Transverse colon (tissue), 4 donors: ENCODE measurements around the gene KCTD17. TPM values are rescaled to one million over a fixed set of nuclear protein-coding genes. Genes with fewer than 3 reads are reported as not detected.

ENCODE experiments used
- DNase-seq: peaks from one replicate; pipeline ENCODE4 v3.0.0-alpha.2; 2019
- H3K27ac ChIP-seq, 4 donors: fragments of 200-600 bp; sonication (generic); 2 replicates each; pipeline ENCODE4 v1.5.1; 2016 to 2018; ENCODE audit warnings: inconsistent platforms in 4 of 4
- H3K27me3 ChIP-seq: fragments of 200-600 bp; sonication (generic); 2 replicates; pipeline ENCODE4 v1.5.1; 2017; ENCODE audit warnings: inconsistent platforms
- H3K36me3 ChIP-seq, 4 donors: fragments of 200-600 bp; sonication (generic); 2 replicates each; pipeline ENCODE4 v1.5.1; 2017 to 2019; ENCODE audit warnings: inconsistent platforms in 4 of 4
- H3K4me1 ChIP-seq, 4 donors: fragments of 200-600 bp; sonication (generic); 2 replicates each; pipeline ENCODE4 v1.5.1; 2017 to 2020; ENCODE audit warnings: inconsistent platforms in 4 of 4
- H3K4me3 ChIP-seq, 4 donors: fragments of 200-600 bp; sonication (generic); 1 replicate in 1 of 4; 2 replicates in 3 of 4; pipeline versions ENCODE4 v1.5.1 to v1.6.1; 2017 to 2019; ENCODE audit warnings: inconsistent platforms in 4 of 4
- H3K9me3 ChIP-seq, 2 donors: fragments of 200-600 bp; sonication (generic); 2 replicates each; pipeline ENCODE4 v1.5.1; 2017 to 2019; ENCODE audit warnings: inconsistent platforms in 2 of 2
- EP300 ChIP-seq: sonication (generic); formaldehyde crosslinking; IDR thresholded peaks from one replicate; pipeline ENCODE4 v1.6.1; 2017; ENCODE audit warnings: antibody characterized with exemption, low read depth
- POLR2A ChIP-seq: fragments of 450-650 bp; IDR thresholded peaks from one replicate; pipeline ENCODE4 v1.6.1; 2016; ENCODE audit warnings: antibody characterized with exemption, mild to moderate bottlenecking, moderate library complexity
- POLR2AphosphoS5 ChIP-seq, 3 donors: sonication (generic); formaldehyde crosslinking; IDR thresholded peaks; one replicate each; pipeline ENCODE4 v1.6.1; 2016; ENCODE audit warnings: antibody characterized with exemption in 3 of 3
- WGBS, 2 donors: methylation state at CpG; one replicate each; pipeline ENCODE4 v1.1.5; 2018; ENCODE audit warnings: low coverage in 1 of 2; 5-methylcytosine and 5-hydroxymethylcytosine counted together
- in situ Hi-C, 4 donors: fragments of 200-750 bp; cut with MboI; loops; one replicate each; pipeline versions ENCODE4 v1.15.0 to v1.15.1; 2017; ENCODE audit warnings: low sequenced_read_pairs in 3 of 4, low pct_ligation_motif_present in 1 of 4, low pct_unique_long_range_greater_than_20kb in 1 of 4
- intact Hi-C: fragments of 100-400 bp; cut with DNase I; formaldehyde crosslinking; loops from one replicate; pipeline ENCODE4 v1.15.1; 2023; ENCODE audit warnings: low total_unique reads
- small RNA-seq, 4 donors: library from RNA; depleted of rRNA; stranded (forward); fragments of <200 nt; gene quantifications; one replicate each; pipeline ENCODE3, GENCODE V24; 2016
- total RNA-seq, 4 donors: library from RNA; depleted of rRNA; stranded (reverse); fragments of >200 nt; gene quantifications; one replicate each; pipeline ENCODE4 v1.1.0, GENCODE V29; 2016
- TF ChIP-seq, protein P1 (sequence below), 5 experiments: fragments of 200-600 bp in 3 of 5; fragments of 450-650 bp in 2 of 5; sonication (generic) in 3 of 5; IDR thresholded peaks; 1 replicate in 2 of 5; 2 replicates in 3 of 5; pipeline ENCODE4 v1.5.1; 2016 to 2017; ENCODE audit warnings: antibody characterized with exemption in 5 of 5, inconsistent platforms in 3 of 5, mild to moderate bottlenecking in 2 of 5, moderate library complexity in 1 of 5

Gene KCTD17
- total RNA-seq, 4 donors from 2014 or later: 11.2 to 61.3 (median 35.1) TPM

GRCh38 chr22:37112084-37112728 is 60.7 kb downstream of the KCTD17 start:
- intact Hi-C loops: no loop called here
- no peaks in the 10 kb centered on the region for H3K36me3 ChIP-seq
- H3K27ac ChIP-seq: no peak overlapping the region
- H3K4me1 ChIP-seq: no peaks in the 10 kb centered on the region
- no peaks in the 10 kb centered on the region for H3K9me3 ChIP-seq
- TF ChIP-seq POLR2AphosphoS5 (IDR thresholded peaks at IDR 0.05) (no peak), EP300 (no peak), POLR2A (no peak)
- TF ChIP-seq, protein P1, sequence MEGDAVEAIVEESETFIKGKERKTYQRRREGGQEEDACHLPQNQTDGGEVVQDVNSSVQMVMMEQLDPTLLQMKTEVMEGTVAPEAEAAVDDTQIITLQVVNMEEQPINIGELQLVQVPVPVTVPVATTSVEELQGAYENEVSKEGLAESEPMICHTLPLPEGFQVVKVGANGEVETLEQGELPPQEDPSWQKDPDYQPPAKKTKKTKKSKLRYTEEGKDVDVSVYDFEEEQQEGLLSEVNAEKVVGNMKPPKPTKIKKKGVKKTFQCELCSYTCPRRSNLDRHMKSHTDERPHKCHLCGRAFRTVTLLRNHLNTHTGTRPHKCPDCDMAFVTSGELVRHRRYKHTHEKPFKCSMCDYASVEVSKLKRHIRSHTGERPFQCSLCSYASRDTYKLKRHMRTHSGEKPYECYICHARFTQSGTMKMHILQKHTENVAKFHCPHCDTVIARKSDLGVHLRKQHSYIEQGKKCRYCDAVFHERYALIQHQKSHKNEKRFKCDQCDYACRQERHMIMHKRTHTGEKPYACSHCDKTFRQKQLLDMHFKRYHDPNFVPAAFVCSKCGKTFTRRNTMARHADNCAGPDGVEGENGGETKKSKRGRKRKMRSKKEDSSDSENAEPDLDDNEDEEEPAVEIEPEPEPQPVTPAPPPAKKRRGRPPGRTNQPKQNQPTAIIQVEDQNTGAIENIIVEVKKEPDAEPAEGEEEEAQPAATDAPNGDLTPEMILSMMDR (IDR thresholded peaks at IDR 0.05): no peak
- no peaks in the 10 kb centered on the region for H3K27me3 ChIP-seq
- WGBS, 2 donors: 77% methylated on average over 12 of the region's 12 CpGs; no CpG with 5 or more reads in 1 of the 2 donors
- DNase-seq: no peak
- H3K4me3 ChIP-seq: no peak overlapping the region
- in situ Hi-C loops: no loop called here

Small RNAs within 50 kb of the gene (small RNA-seq; reads per million reads assigned to genes)
- 0 reads per million in 4 donors for gene RF00019

Other genes with a start within 250 kb of the KCTD17 start
- gene PVALB, start 234.7 kb upstream of the KCTD17 start, total RNA-seq: 1 to 10 TPM in 1 of 4 donors, not detected in 3; 2.7 TPM
- 10 to 100 TPM in 3 of 4 donors, 1 to 10 TPM in 1; 9.4 to 98.7 (median 23.5) TPM for gene NCF4, start 190.7 kb upstream of the KCTD17 start, total RNA-seq
- gene CSF2RB, start 138.1 kb upstream of the KCTD17 start, total RNA-seq: 1 to 10 TPM; 1.2 to 9.7 (median 6.0) TPM
- gene TST, start 32.3 kb upstream of the KCTD17 start, total RNA-seq: 100 to 1,000 TPM; 246 to 719 (median 557) TPM
- 100 to 1,000 TPM; 407 to 964 (median 541) TPM for gene MPST, start 32.0 kb upstream of the KCTD17 start, total RNA-seq
- gene TMPRSS6, start 58.0 kb downstream of the KCTD17 start, total RNA-seq: 1 to 10 TPM in 1 of 4 donors, under 1 TPM in 2, not detected in 1; 0.16 to 4.9 (median 0.41) TPM
- 1 to 10 TPM; 1.1 to 3.4 (median 2.6) TPM for gene IL2RB, start 98.2 kb downstream of the KCTD17 start, total RNA-seq
- gene C1QTNF6, start 136.5 kb downstream of the KCTD17 start, total RNA-seq: 10 to 100 TPM in 1 of 4 donors, 1 to 10 TPM in 3; 1.4 to 68.8 (median 7.5) TPM
- under 1 TPM in 2 of 4 donors, not detected in 2; 0.16 to 0.41 TPM for gene SSTR3, start 160.7 kb downstream of the KCTD17 start, total RNA-seq
- 10 to 100 TPM in 3 of 4 donors, 1 to 10 TPM in 1; 5.2 to 36.3 (median 24.0) TPM for gene RAC2, start 192.5 kb downstream of the KCTD17 start, total RNA-seq
- gene CYTH4, start 230.8 kb downstream of the KCTD17 start, total RNA-seq: 10 to 100 TPM in 2 of 4 donors, 1 to 10 TPM in 2; 1.4 to 26.9 (median 10.6) TPM